Activated T-cell treated with anti-CD3 and anti-CD28 coated beads for 4 hours (primary cell): ENCODE results near the gene SPRYD3.

ENCODE experiments used
- DNase-seq: peaks from one replicate; pipeline ENCODE4 v3.0.0-alpha.2; 2020

Gene SPRYD3

DNA sequence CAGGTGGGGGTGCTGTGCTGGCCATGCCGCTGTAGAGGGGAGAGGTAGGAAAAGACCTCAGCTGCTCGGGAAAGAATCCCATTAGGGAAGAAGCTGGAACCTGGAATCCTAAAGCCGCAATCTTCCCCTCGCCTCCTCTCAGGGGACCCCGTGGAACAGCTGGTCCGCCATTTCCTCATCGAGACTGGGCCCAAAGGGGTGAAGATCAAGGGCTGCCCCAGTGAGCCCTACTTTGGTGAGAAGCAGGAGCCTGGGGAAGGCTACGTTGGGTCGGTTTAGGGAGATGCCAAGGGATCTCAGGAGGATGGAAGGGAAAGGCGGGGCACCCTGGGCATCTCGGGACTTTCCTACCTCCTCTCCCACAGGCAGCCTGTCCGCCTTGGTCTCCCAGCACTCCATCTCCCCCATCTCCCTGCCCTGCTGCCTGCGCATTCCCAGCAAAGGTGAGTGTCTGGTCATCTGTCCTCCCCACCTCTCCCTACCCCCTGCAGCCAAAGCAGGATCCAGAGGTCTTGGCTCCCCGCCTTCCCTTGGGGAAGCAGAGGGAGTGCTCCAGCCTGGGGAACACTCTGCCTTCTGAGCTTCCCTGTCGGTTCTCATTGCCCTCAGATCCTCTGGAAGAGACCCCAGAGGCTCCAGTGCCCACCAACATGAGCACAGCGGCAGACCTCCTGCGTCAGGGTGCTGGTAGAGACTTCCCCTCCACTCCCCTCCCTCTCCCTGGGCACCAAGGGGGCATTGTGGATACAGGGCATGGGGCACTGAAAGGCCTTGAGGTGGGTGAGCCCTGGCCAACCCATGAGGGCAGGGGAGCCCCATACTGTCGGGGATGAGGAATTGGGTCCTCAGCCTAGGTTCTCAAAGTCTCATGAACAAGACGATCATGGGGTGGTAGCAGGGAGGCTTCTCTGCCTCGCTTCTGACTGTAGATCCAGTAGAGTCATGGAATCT is 16.9 kb downstream of the SPRYD3 start:
- DNase-seq, result no peak

DNA sequence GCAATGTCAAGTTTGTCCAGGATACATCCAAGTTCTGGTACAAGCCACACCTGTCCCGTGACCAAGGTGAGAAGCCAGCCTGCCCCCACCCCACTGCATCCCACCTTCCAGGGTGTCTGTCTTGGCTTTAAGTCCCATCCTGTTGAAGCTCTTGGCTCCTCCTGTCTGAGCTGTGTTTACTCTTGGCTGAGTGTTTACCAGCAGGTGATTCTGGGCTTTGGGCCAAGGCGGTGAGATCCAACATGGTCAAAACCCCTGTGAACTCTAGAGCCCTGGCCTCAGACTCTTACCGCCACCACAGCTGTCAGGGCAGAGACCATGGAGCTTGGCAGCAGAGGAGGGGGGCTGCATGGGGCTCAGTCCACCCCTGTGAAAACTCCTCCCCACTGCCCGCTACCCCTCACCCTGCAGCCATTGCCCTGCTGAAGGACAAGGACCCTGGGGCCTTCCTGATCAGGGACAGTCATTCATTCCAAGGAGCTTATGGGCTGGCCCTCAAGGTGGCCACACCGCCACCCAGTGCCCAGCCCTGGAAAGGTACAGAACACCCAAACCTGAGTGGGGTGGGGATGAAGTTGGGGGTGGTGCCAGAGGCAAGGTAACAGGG is 17.7 kb downstream of the SPRYD3 start:
- DNase-seq, result no peak

DNA sequence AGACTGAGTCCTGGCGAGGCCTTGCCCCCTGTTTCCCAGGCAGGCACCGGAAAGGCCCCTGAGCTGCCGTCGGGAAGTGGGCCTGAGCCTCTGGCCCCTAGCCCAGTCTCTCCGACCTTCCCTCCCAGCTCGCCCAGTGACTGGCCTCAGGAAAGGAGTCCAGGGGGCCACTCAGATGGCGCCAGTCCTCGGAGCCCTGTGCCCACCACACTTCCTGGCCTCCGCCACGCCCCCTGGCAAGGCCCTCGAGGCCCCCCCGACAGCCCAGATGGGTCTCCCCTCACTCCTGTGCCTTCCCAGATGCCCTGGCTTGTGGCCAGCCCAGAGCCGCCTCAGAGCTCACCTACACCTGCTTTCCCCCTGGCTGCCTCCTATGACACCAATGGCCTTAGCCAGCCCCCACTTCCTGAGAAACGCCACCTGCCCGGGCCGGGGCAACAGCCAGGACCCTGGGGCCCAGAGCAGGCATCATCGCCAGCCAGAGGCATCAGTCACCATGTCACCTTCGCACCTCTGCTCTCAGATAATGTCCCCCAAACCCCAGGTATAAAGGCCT is 18.4 kb downstream of the SPRYD3 start:
- DNase-seq, result no peak

DNA sequence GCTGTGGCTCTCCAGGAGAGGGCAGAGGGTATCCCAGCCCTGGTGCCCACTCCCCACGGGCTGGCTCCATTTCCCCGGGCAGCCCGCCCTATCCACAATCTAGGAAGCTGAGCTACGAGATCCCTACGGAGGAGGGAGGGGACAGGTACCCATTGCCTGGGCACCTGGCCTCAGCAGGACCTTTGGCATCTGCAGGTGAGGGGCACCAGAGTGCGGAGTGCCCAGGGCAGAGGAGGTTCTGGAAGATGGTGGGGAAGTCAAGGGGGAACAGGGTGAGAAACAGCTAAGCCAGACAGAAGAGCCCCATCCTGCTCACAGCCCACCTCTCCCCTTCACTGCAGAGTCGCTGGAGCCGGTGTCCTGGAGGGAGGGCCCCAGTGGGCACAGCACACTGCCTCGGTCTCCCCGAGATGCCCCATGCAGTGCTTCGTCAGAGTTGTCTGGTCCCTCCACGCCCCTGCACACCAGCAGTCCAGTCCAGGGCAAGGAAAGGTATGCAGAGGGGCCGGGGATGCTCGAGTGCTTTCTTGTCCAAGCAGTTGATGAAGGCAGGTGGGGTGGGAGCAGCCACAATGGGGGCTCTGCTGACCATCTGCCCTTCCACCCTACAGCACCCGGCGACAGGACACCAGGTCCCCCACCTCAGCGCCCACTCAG is 19.0 kb downstream of the SPRYD3 start:
- no peak for DNase-seq

DNA sequence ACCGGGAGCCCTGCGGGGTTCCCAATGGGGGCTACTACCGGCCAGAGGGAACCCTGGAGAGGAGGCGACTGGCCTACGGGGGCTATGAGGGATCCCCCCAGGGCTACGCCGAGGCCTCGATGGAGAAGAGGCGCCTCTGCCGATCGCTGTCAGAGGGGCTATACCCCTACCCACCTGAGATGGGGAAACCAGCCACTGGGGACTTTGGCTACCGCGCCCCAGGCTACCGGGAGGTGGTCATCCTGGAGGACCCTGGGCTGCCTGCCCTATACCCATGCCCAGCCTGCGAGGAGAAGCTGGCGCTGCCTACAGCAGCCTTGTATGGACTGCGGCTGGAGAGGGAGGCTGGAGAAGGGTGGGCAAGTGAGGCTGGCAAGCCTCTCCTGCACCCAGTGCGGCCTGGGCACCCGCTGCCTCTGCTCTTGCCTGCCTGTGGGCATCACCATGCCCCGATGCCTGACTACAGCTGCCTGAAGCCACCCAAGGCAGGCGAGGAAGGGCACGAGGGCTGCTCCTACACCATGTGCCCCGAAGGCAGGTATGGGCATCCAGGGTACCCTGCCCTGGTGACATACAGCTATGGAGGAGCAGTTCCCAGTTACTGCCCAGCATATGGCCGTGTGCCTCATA is 19.6 kb downstream of the SPRYD3 start:
- no peak for DNase-seq

DNA sequence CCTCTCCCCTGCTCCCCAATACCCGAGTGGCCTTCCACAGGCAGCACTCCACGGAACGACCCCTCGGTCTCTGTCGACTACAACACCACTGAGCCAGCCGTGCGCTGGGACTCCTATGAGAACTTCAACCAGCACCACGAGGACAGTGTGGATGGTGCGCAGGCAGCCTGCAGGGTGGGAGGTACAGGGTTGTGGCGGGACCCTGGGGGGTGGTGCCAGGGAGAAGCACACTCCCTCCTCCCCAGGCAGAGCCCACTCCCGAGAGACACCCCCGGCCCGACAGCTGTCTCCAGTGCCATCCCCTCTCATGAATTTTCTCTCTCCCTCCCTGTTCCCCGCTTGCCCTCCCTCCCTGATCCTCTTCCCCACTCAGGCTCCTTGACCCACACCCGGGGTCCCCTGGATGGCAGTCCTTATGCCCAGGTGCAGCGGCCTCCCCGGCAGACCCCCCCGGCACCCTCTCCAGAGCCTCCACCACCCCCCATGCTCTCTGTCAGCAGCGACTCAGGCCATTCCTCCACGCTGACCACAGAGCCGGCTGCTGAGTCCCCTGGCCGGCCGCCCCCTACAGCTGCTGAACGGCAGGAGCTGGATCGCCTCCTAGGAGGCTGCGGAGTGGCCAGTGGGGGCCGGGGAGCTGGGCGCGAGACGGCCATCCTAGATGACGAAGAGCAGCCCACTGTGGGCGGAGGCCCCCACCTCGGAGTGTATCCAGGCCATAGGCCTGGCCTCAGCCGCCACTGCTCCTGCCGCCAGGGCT is 20.3 kb downstream of the SPRYD3 start:
- DNase-seq, result no peak

DNA sequence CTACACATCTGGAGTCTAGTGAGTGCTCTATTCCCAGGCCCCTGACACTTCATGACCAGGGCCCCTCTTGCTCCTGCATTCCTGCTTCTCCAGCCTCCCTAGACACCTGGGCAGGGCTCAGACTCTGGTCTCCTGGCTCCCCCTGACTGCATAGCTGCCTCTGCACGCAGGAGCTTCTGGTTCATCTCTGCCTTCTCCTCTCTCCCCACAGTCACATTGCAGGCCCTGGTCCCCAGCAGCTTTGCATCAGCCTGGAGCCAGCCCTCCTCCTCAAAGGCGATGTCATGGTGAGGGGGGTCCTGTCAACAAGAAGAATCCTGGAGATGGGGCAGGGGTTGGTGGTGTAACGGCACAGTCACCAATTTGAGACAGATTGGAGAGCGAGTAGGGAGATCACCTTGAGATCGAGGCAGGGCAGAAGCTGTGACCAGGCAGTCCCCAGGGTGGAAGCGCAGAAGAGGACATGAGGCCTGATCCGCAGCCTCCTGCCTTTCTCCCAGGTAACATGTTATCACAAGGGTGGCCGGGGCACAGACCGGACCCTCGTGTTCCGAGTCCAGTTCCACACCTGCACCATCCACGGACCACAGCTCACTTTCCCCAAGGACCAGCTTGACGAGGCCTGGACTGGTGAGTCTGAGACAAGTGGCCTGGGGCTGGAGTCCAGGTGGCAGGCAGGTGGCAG is 21.2 kb downstream of the SPRYD3 start:
- no peak for DNase-seq

DNA sequence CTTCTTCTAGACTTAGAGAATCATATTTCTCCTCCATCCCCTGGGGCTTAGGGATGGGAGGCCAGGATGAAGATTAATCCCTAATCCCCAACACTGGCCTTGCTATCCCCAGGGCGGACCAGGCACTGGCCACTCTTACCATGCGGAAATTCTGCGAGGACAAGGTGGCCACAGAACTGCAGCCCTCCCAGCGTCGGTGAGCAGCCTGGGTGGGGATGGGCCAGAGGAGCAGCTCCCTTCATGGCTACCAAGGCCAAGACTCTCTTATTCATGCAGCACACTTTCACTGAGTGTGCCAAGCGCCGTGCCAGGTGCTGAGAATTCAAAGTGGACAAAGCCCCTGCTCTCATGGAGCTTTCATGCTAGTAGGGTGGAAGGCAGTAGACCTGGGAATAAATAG is 22.3 kb downstream of the SPRYD3 start:
- no peak for DNase-seq

DNA sequence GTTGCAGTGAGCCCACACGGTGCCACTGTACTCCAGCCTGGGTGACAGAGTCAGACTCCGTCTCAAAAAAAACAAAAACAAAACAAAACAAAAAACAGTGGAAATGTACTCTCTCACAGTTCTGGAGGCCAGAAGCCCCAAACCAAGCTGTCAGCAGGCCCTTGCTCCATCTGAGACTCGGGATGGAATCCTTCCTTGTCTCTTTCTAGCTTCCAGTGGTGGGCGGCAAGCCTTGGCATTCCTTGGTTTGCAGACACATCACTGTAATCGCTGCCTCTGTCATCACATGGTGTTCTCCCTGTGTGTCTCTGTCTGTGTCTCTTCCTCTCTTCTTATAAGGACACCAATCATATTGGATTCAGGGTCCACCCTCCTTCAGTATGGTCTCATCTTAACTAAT is 22.9 kb downstream of the SPRYD3 start:
- DNase-seq, result no peak

DNA sequence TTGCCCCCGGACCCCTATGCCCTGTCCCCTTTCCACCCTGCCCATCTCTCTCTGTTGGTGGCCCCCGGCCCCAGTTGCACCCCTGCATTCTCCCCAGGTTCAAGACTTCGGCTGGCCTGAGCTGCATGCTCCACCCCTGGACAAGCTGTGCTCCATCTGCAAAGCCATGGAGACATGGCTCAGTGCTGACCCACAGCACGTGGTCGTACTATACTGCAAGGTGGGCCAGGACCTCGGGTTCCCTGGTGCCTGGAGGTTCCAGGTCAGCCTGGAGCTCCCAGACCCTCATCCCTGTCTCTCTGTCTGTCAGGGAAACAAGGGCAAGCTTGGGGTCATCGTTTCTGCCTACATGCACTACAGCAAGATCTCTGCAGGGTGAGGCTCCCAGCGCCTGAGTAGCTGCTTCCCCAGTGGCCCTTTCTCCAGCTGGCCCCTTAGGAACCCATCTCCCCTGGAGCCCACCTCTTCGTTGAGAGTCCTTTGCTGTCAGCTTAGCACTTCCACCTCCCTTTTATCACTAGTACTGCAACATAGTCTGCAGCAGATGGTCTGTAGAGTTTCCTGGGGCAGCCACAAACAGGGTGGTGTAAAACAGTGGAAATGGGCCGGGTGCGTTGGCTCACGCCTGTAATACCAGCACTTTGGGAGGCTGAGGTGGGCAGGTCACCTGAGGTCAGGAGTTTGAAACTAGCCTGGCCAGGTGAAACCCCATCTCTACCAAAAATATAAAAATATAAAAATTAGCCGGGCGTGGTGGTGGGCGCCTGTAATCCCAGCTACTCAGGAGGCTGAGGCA is 23.5 kb downstream of the SPRYD3 start:
- no peak for DNase-seq

DNA sequence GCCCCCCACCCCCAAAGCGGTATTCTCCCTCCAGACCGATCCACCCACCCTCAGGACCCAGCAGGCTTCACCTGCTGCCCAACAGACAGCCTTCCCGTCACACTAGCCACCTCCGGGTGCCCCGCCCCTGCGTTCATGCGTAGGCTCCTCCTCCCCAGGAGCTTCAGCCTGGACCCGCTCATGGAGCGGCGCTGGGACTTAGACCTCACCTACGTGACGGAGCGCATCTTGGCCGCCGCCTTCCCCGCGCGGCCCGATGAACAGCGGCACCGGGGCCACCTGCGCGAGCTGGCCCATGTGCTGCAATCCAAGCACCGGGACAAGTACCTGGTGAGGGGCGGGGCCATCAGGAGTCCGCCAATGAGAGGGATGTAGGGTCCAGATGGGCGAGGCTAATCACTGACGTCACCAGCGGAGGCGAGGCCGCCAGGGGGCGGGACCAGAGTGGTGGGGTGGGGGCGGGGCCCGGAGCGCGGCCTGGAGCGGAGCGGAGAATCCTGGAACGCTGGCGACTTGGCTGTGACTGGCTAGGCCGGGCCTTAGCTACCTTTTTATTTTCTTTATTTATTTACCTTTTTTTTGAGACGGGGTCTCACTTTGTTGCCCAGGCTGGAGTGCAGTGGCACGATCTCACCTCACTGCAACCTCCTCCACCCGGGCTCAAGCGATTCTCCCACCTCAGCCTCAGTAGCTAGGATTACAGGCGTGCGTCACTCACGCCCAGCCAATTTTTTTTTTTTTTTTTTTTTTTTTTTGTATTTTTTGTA is 24.9 kb downstream of the SPRYD3 start:
- peak; percentile 94 for DNase-seq

DNA sequence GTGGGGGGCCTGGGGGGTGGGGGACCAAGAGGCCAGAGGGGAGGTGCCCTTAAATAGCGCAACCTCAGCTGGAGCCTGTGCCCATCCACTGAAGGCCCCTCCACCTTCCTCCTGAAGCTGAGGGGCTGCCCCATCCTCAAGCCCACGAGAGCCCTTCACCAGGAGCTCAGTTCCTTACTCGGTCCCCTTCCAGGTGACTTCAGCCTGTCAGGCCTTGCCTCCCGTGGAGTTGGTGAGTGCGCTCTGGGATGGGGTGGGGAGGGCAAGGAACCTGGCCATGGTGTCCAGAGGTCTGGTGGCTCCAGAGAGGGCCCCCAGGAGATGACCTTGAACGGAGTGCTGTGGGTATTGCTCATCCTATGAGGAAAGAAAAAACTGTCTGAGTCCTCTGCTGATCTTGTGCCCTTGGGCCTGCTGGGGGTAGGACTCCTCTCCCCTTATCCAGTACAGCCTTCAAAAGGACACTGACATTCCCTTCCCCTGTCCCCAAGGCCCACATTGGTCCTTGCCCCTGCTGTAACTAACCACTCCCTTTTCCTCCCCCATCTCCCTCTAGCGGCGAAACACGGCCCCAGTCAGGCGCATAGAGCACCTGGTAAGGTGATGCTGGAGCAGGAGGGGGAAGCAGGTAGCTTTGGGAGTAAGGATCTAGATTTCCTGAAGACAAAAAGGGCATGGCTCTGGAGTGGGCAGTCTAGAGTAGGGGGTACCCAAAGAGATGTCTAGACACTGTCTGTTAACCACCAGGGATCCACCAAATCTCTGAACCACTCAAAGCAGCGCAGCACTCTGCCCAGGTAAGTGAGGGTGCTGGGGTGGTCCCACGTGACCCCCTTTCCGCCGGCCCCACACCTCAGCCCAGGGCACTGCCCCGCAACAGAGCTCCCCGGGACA is 25.7 kb downstream of the SPRYD3 start:
- peak; percentile 51 for DNase-seq

DNA sequence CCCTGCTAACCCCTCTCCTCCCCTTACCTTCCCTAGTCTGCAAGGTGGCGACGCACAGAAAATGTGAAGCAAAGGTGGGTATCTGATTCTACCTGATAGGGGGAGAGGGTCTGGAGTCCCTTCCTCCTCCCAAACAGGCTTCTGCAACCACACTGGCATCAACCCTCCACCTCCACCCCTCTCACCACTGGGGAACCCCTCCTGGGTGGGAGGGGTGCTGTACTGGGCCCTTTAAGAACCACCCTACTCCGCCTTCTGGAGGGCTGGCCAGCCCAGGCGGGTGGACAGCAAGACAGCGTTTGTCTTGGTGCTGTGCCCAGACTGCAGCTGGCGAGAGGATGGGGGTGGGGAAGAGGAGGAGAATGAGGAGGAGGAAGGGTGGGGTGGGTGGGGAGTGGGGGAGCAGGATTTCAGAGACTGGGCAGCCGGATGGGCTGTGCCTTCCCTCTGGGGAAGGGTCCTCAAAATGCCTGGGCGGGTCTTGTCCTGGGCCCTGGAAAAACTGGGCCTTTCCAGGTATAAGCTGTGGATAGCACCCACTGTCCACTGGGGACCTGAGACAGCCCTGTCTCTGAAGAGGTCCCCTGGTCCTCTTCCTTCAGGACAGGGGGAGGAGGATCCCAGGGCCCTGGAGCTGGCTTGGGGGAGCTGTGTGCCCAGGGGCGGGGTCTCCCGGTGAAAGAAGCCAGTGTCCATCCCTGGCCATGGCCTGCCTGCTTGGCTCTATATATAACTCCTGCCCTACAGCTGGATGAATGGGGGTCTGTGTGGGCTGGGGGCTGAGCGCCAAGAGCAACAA is 26.6 kb downstream of the SPRYD3 start:
- no peak for DNase-seq

DNA sequence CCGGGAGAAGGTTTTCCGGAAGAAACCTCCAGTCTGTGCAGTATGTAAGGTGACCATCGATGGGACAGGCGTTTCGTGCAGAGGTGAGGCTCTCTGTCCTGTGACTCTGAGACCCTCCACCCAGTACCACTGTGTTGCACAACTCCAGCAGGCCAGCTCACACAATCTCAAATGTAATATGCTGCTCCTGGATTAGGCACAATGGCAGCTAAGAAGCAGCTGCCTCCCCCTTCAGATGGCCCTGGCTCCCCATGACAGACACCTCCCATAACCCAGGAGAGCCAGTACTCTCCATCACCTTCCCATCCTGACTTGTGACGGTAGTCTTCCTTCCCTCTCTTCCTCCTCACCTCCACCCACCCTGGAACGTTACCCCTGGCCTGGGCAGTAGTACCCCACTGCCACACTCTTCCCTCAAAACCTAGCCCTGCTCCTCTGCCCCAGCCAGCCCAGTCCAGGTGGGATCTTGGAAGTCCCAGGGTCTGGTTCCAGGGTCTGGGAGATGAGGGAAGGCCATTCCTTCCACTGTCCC is 27.2 kb downstream of the SPRYD3 start:
- no peak for DNase-seq

DNA sequence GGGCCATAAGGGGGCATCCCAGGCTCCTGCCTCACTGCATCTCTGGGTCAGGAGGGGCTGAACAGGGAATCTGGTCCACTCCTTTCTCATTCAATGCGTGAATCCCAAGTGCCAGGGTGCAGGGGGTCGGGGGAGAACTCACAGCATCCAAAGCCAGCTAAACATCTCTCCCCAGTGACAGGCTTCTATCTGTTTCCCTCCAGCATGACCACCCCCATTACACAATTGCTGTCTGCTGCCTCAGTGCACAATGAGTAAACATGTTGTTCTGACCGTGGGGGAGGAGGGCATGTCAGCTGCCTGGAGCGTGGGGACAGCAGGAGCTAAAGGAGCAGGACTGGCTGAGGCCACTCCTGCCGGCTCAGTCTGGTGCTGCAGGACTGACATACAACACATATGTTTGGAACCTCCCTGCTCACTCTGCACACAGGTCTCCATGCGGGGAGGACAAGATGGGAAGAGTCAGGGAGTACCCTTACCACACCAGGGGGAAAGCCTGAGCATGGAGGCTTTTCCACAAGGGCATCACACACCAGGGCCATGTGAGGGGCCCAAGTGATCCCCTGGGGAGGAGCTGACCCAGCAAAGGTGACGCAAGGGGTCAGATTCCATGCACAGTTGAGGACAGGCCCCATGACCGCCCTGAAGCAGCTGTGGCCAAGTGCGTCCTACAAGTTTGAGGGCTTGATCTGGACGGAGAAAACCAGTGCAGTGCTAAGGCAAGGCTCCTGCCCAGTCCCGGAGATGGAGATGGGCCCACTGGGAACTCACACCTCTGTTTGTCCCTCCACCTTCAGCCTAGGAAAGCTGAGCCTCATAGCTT is 27.9 kb downstream of the SPRYD3 start:
- DNase-seq, result no peak

DNA sequence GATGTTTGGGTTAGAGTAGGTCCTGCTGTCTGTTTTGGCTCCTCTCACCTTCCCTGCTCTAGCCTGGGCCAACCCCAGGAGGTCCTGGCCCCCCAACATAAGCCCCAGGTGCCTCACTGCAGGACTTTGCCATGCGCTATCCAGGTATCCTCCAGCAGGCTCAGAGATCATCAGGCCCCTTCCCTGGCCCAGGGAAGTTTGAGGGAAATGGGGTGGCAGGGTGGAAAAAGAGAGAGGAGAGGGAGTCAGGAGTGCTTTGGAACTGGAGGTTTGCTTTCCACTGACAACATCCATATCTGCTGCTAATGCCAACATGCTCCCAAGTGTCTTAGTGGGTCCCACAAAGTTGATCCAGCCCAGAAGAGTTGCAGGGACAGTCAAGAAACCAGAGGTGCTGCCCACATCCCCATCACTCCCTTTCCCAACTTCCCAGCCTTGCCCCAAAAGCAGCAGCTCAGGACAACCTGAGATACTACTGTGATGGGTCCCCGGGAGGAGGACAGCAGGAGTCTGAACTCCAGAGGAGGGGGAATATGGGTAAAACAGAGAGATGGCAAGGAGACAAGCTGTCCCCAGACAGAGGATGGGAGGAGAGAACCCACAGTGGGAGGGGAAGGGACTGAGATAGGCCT is 28.6 kb downstream of the SPRYD3 start:
- DNase-seq, result no peak
